A549 (cell line): ENCODE data around the gene NDUFB10. TPM values are rescaled to one million over a fixed set of nuclear protein-coding genes. Genes with fewer than 3 reads are reported as not detected.

Experiments used
- ATAC-seq, 2 experiments: fragments of 200-7000 bp in 1 of 2; fragments of >200 bp in 1 of 2; cut with Nextera tagmentation in 1 of 2; cut with Tn5 transposase in 1 of 2; 3 replicates each; pipeline versions ENCODE4 v1.8.0 to v1.9.1; 2018 to 2020; ENCODE audit warnings: mild to moderate bottlenecking in 1 of 2, moderate library complexity in 1 of 2
- CTCF ChIA-PET: fragments of 300-600 bp; sonication (Branson Sonifier 250); formaldehyde crosslinking; extraction: SDS; loops from one replicate; lab custom pipeline; 2021; ENCODE audit warnings: antibody characterized with exemption, inconsistent platforms; lab: Yijun Ruan, JAX
- POLR2A ChIA-PET: fragments of 350-600 bp; formaldehyde crosslinking; extraction: SDS; loops from one replicate; lab custom pipeline; 2021; ENCODE audit warnings: antibody characterized with exemption, inconsistent platforms; lab: Yijun Ruan, JAX
- DNase-seq, 2 experiments: peaks; one replicate each; pipeline versions ENCODE4 v3.0.0 to v3.0.0-alpha.2; 2011 to 2016; ENCODE audit warnings: low read depth in 1 of 2, low spot score in 1 of 2
- FAIRE-seq: peaks from 2 replicates; lab custom pipeline; 2011; peaks lifted over from hg19 to GRCh38; lab: Jason Lieb, UNC
- H3K27ac ChIP-seq, 2 experiments: fragments of >200 bp; sonication (Bioruptor Twin); formaldehyde crosslinking; 3 replicates each; pipeline ENCODE4 v1.5.1; 2016 to 2017
- H3K4me1 ChIP-seq: fragments of >200 bp; sonication (Bioruptor Twin); formaldehyde crosslinking; 3 replicates; pipeline ENCODE4 v1.6.1; 2016
- H3K4me2 ChIP-seq: fragments of >200 bp; sonication (Bioruptor Twin); formaldehyde crosslinking; 3 replicates; pipeline ENCODE4 v1.6.1; 2016
- H3K4me3 ChIP-seq: fragments of >200 bp; sonication (Bioruptor Twin); formaldehyde crosslinking; 3 replicates; pipeline ENCODE4 v1.5.1; 2016
- H3K9me3 ChIP-seq: fragments of >200 bp; sonication (Bioruptor Twin); formaldehyde crosslinking; 3 replicates; pipeline ENCODE4 v1.6.1; 2016
- E2F6 ChIP-seq: IDR thresholded peaks from 2 replicates; pipeline ENCODE4 v1.6.1; 2012; ENCODE audit warnings: low read depth, borderline replicate concordance
- FOSL2 ChIP-seq, 2 experiments: fragments of 450-650 bp in 1 of 2; fragments of >200 bp in 1 of 2; sonication (Bioruptor Twin) in 1 of 2; formaldehyde crosslinking; IDR thresholded peaks; 2 replicates each; pipeline versions ENCODE4 v1.5.0 to v1.6.1; 2016 to 2020; ENCODE audit warnings: mild to moderate bottlenecking in 1 of 2, moderate library complexity in 1 of 2
- HOXB13 ChIP-seq: fragments of 250-450 bp; sonication (Bioruptor Pico); IDR thresholded peaks from 2 replicates; pipeline ENCODE4 v1.5.0; 2020; ENCODE audit warnings: low read depth, mild to moderate bottlenecking, moderate library complexity
- JUN ChIP-seq, 2 experiments: fragments of >200 bp; sonication (Bioruptor Twin); formaldehyde crosslinking; IDR thresholded peaks; 2 replicates in 1 of 2; 3 replicates in 1 of 2; pipeline ENCODE4 v1.6.1; 2016 to 2017
- MAFK ChIP-seq: fragments of 450-650 bp; IDR thresholded peaks from 2 replicates; pipeline ENCODE4 v1.6.1; 2014; ENCODE audit not compliant: partially characterized antibody
- MAZ ChIP-seq: fragments of 150-350 bp; IDR thresholded peaks from 2 replicates; pipeline ENCODE4 v1.6.1; 2014; ENCODE audit warnings: antibody characterized with exemption, low read depth, low read length, borderline replicate concordance
- RAD21 ChIP-seq, 2 experiments: fragments of >200 bp in 1 of 2; sonication (Bioruptor Twin) in 1 of 2; formaldehyde crosslinking in 1 of 2; IDR thresholded peaks in 1 of 2; conservative IDR thresholded peaks in 1 of 2; 2 replicates in 1 of 2; 3 replicates in 1 of 2; pipeline ENCODE4 v1.6.1; 2012 to 2018; ENCODE audit warnings: inconsistent platforms in 1 of 2
- RCOR1 ChIP-seq: fragments of 150-350 bp; IDR thresholded peaks from 2 replicates; pipeline ENCODE4 v1.6.1; 2014; ENCODE audit warnings: antibody characterized with exemption, low read length, low read depth
- SMC3 ChIP-seq: fragments of >200 bp; sonication (Bioruptor Twin); formaldehyde crosslinking; IDR thresholded peaks from 3 replicates; pipeline ENCODE4 v1.6.1; 2018; ENCODE audit warnings: inconsistent platforms
- SREBF2 ChIP-seq: fragments of 450-650 bp; IDR thresholded peaks from 2 replicates; pipeline ENCODE4 v1.6.1; 2014; ENCODE audit warnings: mild to moderate bottlenecking, moderate library complexity
- TP53 ChIP-seq: fragments of 250-450 bp; sonication (Bioruptor Pico); IDR thresholded peaks from 2 replicates; pipeline ENCODE4 v1.5.0; 2021; ENCODE audit warnings: mild to moderate bottlenecking, moderate library complexity
- USF2 ChIP-seq: fragments of 450-650 bp; IDR thresholded peaks from 2 replicates; pipeline ENCODE4 v1.6.1; 2014; ENCODE audit warnings: antibody characterized with exemption
- ZSCAN20 ChIP-seq: fragments of 250-450 bp; sonication (Bioruptor Pico); IDR thresholded peaks from 2 replicates; pipeline ENCODE4 v1.8.0; 2022; ENCODE audit warnings: mild to moderate bottlenecking, moderate library complexity
- WGBS: methylation state at CpG from one replicate; pipeline ENCODE4 v1.1.6; 2017; ENCODE audit errors: missing lambda C conversion rate; 5-methylcytosine and 5-hydroxymethylcytosine counted together
- polyA plus RNA-seq, 4 experiments: library from polyadenylated mRNA; depleted of rRNA in 3 of 4; stranded (reverse); fragments of >200 nt; fragmentation: RNase III in 1 of 4; extraction: RNeasy Plus Mini Kit Qiagen cat#74134 plus additional on column Dnase treatment in 1 of 4; gene quantifications; 2 replicates in 3 of 4; 3 replicates in 1 of 4; pipeline ENCODE4 v1.2.3, GENCODE V29; 2011 to 2017
- TF ChIP-seq, protein P1 (sequence below): fragments of 150-350 bp; IDR thresholded peaks from 2 replicates; pipeline ENCODE4 v1.6.1; 2014; ENCODE audit warnings: low read depth, mild to moderate bottlenecking, low read length

The NDUFB10 gene
- polyA plus RNA-seq, 2 of the 4 experiments (the other 2 are of a cell fraction), result 198 to 389 TPM

- Histone ChIP-seq H3K27ac (peak overlapping the region; percentile 92 to 100), H3K4me2 (peak overlapping the region; percentile 93), H3K9me3 (no peaks in the 10 kb centered on the region), H3K4me1 (peaks cover 31% of the 10 kb centered on the region), H3K4me3 (peak overlapping the region; percentile 88)
- TF ChIP-seq ZSCAN20 (CRISPR knock-in tag), result no peak
- TF ChIP-seq, protein P1, sequence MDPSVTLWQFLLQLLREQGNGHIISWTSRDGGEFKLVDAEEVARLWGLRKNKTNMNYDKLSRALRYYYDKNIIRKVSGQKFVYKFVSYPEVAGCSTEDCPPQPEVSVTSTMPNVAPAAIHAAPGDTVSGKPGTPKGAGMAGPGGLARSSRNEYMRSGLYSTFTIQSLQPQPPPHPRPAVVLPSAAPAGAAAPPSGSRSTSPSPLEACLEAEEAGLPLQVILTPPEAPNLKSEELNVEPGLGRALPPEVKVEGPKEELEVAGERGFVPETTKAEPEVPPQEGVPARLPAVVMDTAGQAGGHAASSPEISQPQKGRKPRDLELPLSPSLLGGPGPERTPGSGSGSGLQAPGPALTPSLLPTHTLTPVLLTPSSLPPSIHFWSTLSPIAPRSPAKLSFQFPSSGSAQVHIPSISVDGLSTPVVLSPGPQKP, result no peak
- TF ChIP-seq HOXB13 (CRISPR knock-in tag), result no peak
- TF ChIP-seq MAFK, result no peak
- no peak for TF ChIP-seq JUN (IDR thresholded peaks at IDR 0.05)
- no peak for TF ChIP-seq TP53 (CRISPR knock-in tag)
- no peak for TF ChIP-seq E2F6
- no peak for TF ChIP-seq SMC3
- TF ChIP-seq MAZ, result no peak
- WGBS, result 11% methylated on average over 20 of the region's 24 CpGs
- ATAC-seq (no peak), DNase-seq (no peak), FAIRE-seq (no peak)
- ChIA-PET POLR2A (interaction anchor here (0.7 to 2.2 kb wide), 20 partner anchors 10 to 190 kb away, joined by 3 to 50 read pairs (median 6); partner anchors contain the start of genes FAHD1, GFER, HAGH and MSRB1), CTCF (interaction anchor here (0.8 to 3.0 kb wide), 9 partner anchors 13 to 176 kb away, joined by 3 to 11 read pairs (median 4); partner anchors contain the start of gene GFER)
Observed at GRCh38 chr16:1965396-1966001, 6.2 kb downstream of the NDUFB10 start.

- POLR2A ChIA-PET, result interaction anchor here (2.2 kb wide), 1 partner anchor 17 kb away, joined by 50 read pairs; the partner anchor contains the start of genes GFER and NOXO1
- peak within 1 kb of the TSS; percentile 92 to 100 for H3K27ac ChIP-seq
Observed at GRCh38 chr16:1966460-1966859, 7.1 kb downstream of the NDUFB10 start, which contains the start of gene RNF151. RNF151 (plus strand) TSS chr16:1966856; CDS start chr16:1966882, 26 bp downstream.

DNA sequence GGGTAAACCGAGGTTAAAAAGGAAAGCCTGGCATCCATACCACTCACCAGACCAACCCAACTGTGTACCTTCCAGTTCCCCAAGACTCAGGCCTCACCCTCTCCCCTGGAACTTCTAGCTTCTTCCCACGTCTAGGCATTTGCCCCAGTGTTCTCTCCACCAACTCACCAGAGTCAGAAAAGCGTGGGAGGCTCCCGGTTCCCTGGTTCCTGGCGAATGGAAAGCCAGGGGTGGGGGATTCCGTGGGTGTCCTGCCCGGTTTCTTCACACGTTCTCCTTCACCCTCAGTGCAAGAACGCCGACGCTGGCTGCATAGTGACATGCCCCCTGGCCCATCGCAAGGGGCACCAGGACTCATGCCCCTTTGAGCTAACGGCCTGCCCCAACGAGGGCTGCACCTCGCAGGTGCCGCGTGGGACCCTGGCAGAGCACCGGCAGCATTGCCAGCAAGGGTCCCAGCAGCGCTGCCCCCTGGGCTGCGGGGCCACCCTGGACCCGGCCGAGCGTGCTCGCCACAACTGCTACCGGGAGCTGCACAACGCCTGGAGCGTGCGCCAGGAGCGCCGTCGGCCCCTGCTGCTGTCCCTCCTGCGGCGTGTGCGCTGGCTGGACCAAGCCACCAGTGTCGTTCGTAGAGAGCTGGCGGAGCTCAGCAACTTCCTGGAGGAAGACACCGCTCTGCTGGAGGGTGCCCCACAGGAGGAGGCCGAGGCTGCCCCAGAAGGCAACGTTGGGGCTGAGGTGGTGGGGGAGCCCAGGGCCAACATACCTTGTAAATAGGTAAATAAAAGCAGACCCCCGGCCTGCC lies 9.0 kb downstream of the NDUFB10 start:
- H3K4me2 ChIP-seq, result no peak overlapping the region
- ChIA-PET POLR2A (no interaction called here), CTCF (interaction anchor here (1.0 to 3.0 kb wide), 5 partner anchors 9 to 45 kb away, joined by 3 to 9 read pairs (median 4); partner anchors contain the start of gene NDUFB10)
- FAIRE-seq, result no peak
- H3K9me3 ChIP-seq, result no peaks in the 10 kb centered on the region
- no peak overlapping the region for H3K27ac ChIP-seq
- TF ChIP-seq RAD21 (conservative IDR thresholded peaks at IDR 0.05 in 1 of 2, IDR thresholded peaks at IDR 0.05 in 1 of 2) (no peak), USF2 (no peak), SREBF2 (no peak), FOSL2 (IDR thresholded peaks at IDR 0.05) (no peak), FOSL2 (CRISPR knock-in tag; IDR thresholded peaks at IDR 0.05) (no peak)
- H3K4me1 ChIP-seq, result peaks cover 19% of the 10 kb centered on the region
- WGBS, result 88% methylated on average over 29 of the region's 41 CpGs
- no peak for ATAC-seq
- H3K4me3 ChIP-seq, result no peak overlapping the region
- no peak for DNase-seq

More at GRCh38 chr16:1966460-1966859, 7.1 kb downstream of the NDUFB10 start, which contains the start of gene RNF151:
- Histone ChIP-seq H3K4me3 (peak within 1 kb of the TSS; percentile 88), H3K4me2 (peak within 1 kb of the TSS; percentile 93), H3K4me1 (peaks cover 27% of the 10 kb centered on the region), H3K9me3 (no peaks in the 10 kb centered on the region)
- no peak for DNase-seq
- WGBS, result 85% methylated on average over 3 of the region's 6 CpGs
- CTCF ChIA-PET, result interaction anchor here (0.6 to 3.0 kb wide), 8 partner anchors 12 to 180 kb away, joined by 3 to 11 read pairs (median 4); partner anchors contain the start of gene GFER
- TF ChIP-seq MAZ (no peak), RCOR1 (no peak)
- no peak for FAIRE-seq
- ATAC-seq, result no peak
